H1 (cell line): ENCODE data around the gene TM4SF1. TPM values are rescaled to one million over a fixed set of nuclear protein-coding genes. Genes with fewer than 3 reads are reported as not detected.

Experiments used
- CTCF ChIA-PET: fragments of 300-600 bp; sonication (Branson Sonifier 250); formaldehyde crosslinking; loops from one replicate; lab custom pipeline; 2021; ENCODE audit not compliant: partially characterized antibody; lab: Charles Lee
- POLR2A ChIA-PET: fragments of 300-600 bp; sonication (Branson Sonifier 250); formaldehyde crosslinking; loops from one replicate; lab custom pipeline; 2021; ENCODE audit warnings: inconsistent platforms; ENCODE audit not compliant: partially characterized antibody; lab: Charles Lee
- DNase-seq, 2 experiments: peaks; one replicate each; pipeline versions ENCODE4 v3.0.0 to v3.0.0-alpha.2; 2010 to 2022; ENCODE audit warnings: low spot score in 2 of 2, low read depth in 1 of 2, mixed read lengths in 1 of 2
- FAIRE-seq: peaks from 2 replicates; lab custom pipeline; 2011; peaks lifted over from hg19 to GRCh38; lab: Jason Lieb, UNC
- H2AFZ ChIP-seq: 2 replicates; pipeline ENCODE4 v1.8.1; 2012; ENCODE audit warnings: low read length, inconsistent platforms
- H2AK5ac ChIP-seq: 2 replicates; pipeline ENCODE4 v1.6.1; 2013; ENCODE audit warnings: low read depth, low read length
- H2BK120ac ChIP-seq: replicated peaks from 2 replicates; pipeline ENCODE3; 2013; ENCODE audit warnings: low read depth, low read length, inconsistent platforms
- H2BK12ac ChIP-seq: 2 replicates; pipeline ENCODE4 v1.6.1; 2013; ENCODE audit warnings: low read depth, low read length
- H2BK15ac ChIP-seq: 2 replicates; pipeline ENCODE4 v1.6.1; 2013; ENCODE audit warnings: low read length
- H2BK20ac ChIP-seq: 2 replicates; pipeline ENCODE4 v1.6.1; 2013; ENCODE audit warnings: low read length
- H2BK5ac ChIP-seq: 2 replicates; pipeline ENCODE4 v1.6.1; 2013; ENCODE audit warnings: low read depth, low read length
- H3K14ac ChIP-seq: 2 replicates; pipeline ENCODE4 v1.6.1; 2013; ENCODE audit warnings: inconsistent platforms; ENCODE audit not compliant: insufficient read length
- H3K18ac ChIP-seq: 2 replicates; pipeline ENCODE4 v1.6.1; 2013; ENCODE audit warnings: low read length; ENCODE audit errors: extremely low read depth
- H3K23ac ChIP-seq: 2 replicates; pipeline ENCODE4 v1.6.1; 2013; ENCODE audit warnings: inconsistent platforms; ENCODE audit not compliant: insufficient read length
- H3K23me2 ChIP-seq: 2 replicates; pipeline ENCODE4 v1.6.1; 2013; ENCODE audit warnings: low read depth, low read length
- H3K27ac ChIP-seq: 2 replicates; pipeline ENCODE4 v1.6.1; 2011; ENCODE audit warnings: low read depth, low read length, inconsistent platforms
- H3K27me3 ChIP-seq, 4 experiments: replicated peaks in 1 of 4; 1 replicate in 1 of 4; 2 replicates in 3 of 4; pipeline versions ENCODE4 v1.6.1 to v1.8.1; 2011 to 2013; ENCODE audit warnings: low read length in 3 of 4, mild to moderate bottlenecking in 3 of 4, inconsistent platforms in 2 of 4, mixed read lengths in 2 of 4, moderate library complexity in 1 of 4; ENCODE audit not compliant: control insufficient read depth in 3 of 4, insufficient read depth in 3 of 4; ENCODE audit errors: extremely low read depth in 1 of 4
- H3K36me3 ChIP-seq, 4 experiments: 2 replicates each; pipeline versions ENCODE4 v1.6.1 to v1.8.1; 2011 to 2013; ENCODE audit warnings: mild to moderate bottlenecking in 4 of 4, low read length in 3 of 4, moderate library complexity in 2 of 4, control low read depth in 1 of 4, inconsistent platforms in 1 of 4; ENCODE audit not compliant: insufficient read depth in 4 of 4, control insufficient read depth in 2 of 4
- H3K4ac ChIP-seq: replicated peaks from 2 replicates; pipeline ENCODE3; 2013; ENCODE audit warnings: low read length, low read depth, mixed read lengths, inconsistent platforms; ENCODE audit not compliant: insufficient read length
- H3K4me1 ChIP-seq, 4 experiments: replicated peaks in 1 of 4; 1 replicate in 1 of 4; 2 replicates in 3 of 4; pipeline versions ENCODE4 v1.6.1 to v1.8.1; 2011 to 2013; ENCODE audit warnings: low read length in 3 of 4, inconsistent platforms in 2 of 4, mixed read lengths in 1 of 4; ENCODE audit not compliant: insufficient read depth in 4 of 4, control insufficient read depth in 3 of 4
- H3K4me2 ChIP-seq, 2 experiments: 2 replicates each; pipeline versions ENCODE4 v1.6.1 to v1.8.1; 2011 to 2013; ENCODE audit warnings: low read depth in 2 of 2, low read length in 2 of 2, control low read depth in 1 of 2, inconsistent platforms in 1 of 2, mild to moderate bottlenecking in 1 of 2; ENCODE audit not compliant: insufficient read depth in 1 of 2
- H3K4me3 ChIP-seq, 4 experiments: fragments of 200-600, 300-600 bp in 1 of 4; sonication (generic), shearing (Covaris generic), sonication (Bioruptor Twin) in 1 of 4; 2 replicates each; pipeline versions ENCODE4 v1.5.1 to v1.8.1; 2011 to 2016; ENCODE audit warnings: low read length in 4 of 4, low read depth in 3 of 4, control low read depth in 2 of 4, inconsistent platforms in 2 of 4, mild to moderate bottlenecking in 2 of 4, mixed read lengths in 1 of 4, moderate library complexity in 1 of 4; ENCODE audit not compliant: insufficient read depth in 2 of 4; ENCODE audit errors: extremely low read depth in 1 of 4
- H3K56ac ChIP-seq: replicated peaks from 2 replicates; pipeline ENCODE3; 2013; ENCODE audit warnings: low read depth, mild to moderate bottlenecking, mixed read lengths, low read length, inconsistent platforms; ENCODE audit not compliant: insufficient read length
- H3K79me1 ChIP-seq: 2 replicates; pipeline ENCODE4 v1.6.1; 2013; ENCODE audit warnings: low read depth, low read length, control low read depth
- H3K79me2 ChIP-seq, 2 experiments: 2 replicates each; pipeline versions ENCODE4 v1.6.1 to v1.8.1; 2012 to 2013; ENCODE audit warnings: low read length in 2 of 2, mild to moderate bottlenecking in 2 of 2, inconsistent platforms in 1 of 2; ENCODE audit not compliant: insufficient read depth in 2 of 2, control insufficient read depth in 1 of 2
- H3K9ac ChIP-seq, 4 experiments: replicated peaks in 1 of 4; 1 replicate in 1 of 4; 2 replicates in 3 of 4; pipeline versions ENCODE4 v1.6.1 to v1.8.1; 2011 to 2013; ENCODE audit warnings: low read depth in 3 of 4, low read length in 3 of 4, control low read depth in 2 of 4, mild to moderate bottlenecking in 2 of 4, moderate library complexity in 2 of 4, inconsistent platforms in 1 of 4; ENCODE audit errors: extremely low read depth in 1 of 4
- H3K9me3 ChIP-seq, 2 experiments: 2 replicates each; pipeline versions ENCODE4 v1.6.1 to v1.8.1; 2012 to 2013; ENCODE audit warnings: mild to moderate bottlenecking in 2 of 2, moderate library complexity in 2 of 2, control low read depth in 1 of 2, inconsistent platforms in 1 of 2, low read depth in 1 of 2, low read length in 1 of 2, mixed read lengths in 1 of 2; ENCODE audit not compliant: insufficient read depth in 2 of 2
- H4K20me1 ChIP-seq, 2 experiments: replicated peaks in 1 of 2; 2 replicates each; pipeline versions ENCODE3 to v1.8.1; 2011 to 2013; ENCODE audit warnings: inconsistent platforms in 2 of 2, low read length in 2 of 2, mild to moderate bottlenecking in 1 of 2; ENCODE audit not compliant: insufficient read depth in 2 of 2, control insufficient read depth in 1 of 2
- H4K5ac ChIP-seq: 2 replicates; pipeline ENCODE4 v1.6.1; 2013; ENCODE audit warnings: low read length, low read depth, mixed read lengths, inconsistent platforms; ENCODE audit not compliant: insufficient read length
- H4K8ac ChIP-seq: 2 replicates; pipeline ENCODE4 v1.8.0; 2013; ENCODE audit warnings: mild to moderate bottlenecking, moderate library complexity, low read length, inconsistent platforms; ENCODE audit not compliant: insufficient read depth; ENCODE audit errors: extremely low read depth
- H4K91ac ChIP-seq: replicated peaks from 2 replicates; pipeline ENCODE3; 2013; ENCODE audit warnings: low read length, mixed read lengths, inconsistent platforms; ENCODE audit not compliant: insufficient read length
- ASH2L ChIP-seq: fragments of 200-600, 300-600 bp; sonication (generic); IDR thresholded peaks from one replicate; pipeline ENCODE4 v1.7.1; 2017; ENCODE audit warnings: low read length
- BACH1 ChIP-seq: IDR thresholded peaks from 2 replicates; pipeline ENCODE4 v1.6.1; 2012; ENCODE audit warnings: low read length, improper control_type of control experiment
- E2F6 ChIP-seq: IDR thresholded peaks from 2 replicates; pipeline ENCODE4 v1.6.1; 2012; ENCODE audit warnings: inconsistent platforms
- JUND ChIP-seq: IDR thresholded peaks from 2 replicates; pipeline ENCODE4 v1.6.1; 2011; ENCODE audit warnings: mild to moderate bottlenecking, improper control_type of control experiment, low read length
- KDM4A ChIP-seq: IDR thresholded peaks from one replicate; pipeline ENCODE4 v1.7.1; 2012; ENCODE audit warnings: low read depth, mild to moderate bottlenecking, moderate library complexity, low read length, inconsistent platforms; ENCODE audit not compliant: severe bottlenecking
- POU5F1 ChIP-seq: IDR thresholded peaks from 2 replicates; pipeline ENCODE4 v1.6.1; 2011; ENCODE audit warnings: low read depth, mild to moderate bottlenecking, low read length, moderate library complexity
- RFX5 ChIP-seq: IDR thresholded peaks from 2 replicates; pipeline ENCODE4 v1.6.1; 2011; ENCODE audit warnings: low read depth, low read length, improper control_type of control experiment, borderline replicate concordance
- SIRT6 ChIP-seq: IDR thresholded peaks from one replicate; pipeline ENCODE4 v1.7.1; 2012; ENCODE audit warnings: low read length, inconsistent platforms
- SP1 ChIP-seq: IDR thresholded peaks from 2 replicates; pipeline ENCODE4 v1.6.1; 2011; ENCODE audit warnings: low read depth, low read length
- SP4 ChIP-seq: IDR thresholded peaks from 2 replicates; pipeline ENCODE4 v1.6.1; 2012; ENCODE audit warnings: low read length, inconsistent platforms
- SRF ChIP-seq: IDR thresholded peaks from 2 replicates; pipeline ENCODE4 v1.6.1; 2011; ENCODE audit warnings: mild to moderate bottlenecking, low read depth, low read length, moderate library complexity
- TAF7 ChIP-seq: optimal IDR thresholded peaks from 2 replicates; pipeline ENCODE3; 2011; ENCODE audit warnings: low read depth, mild to moderate bottlenecking, inconsistent platforms, low read length, moderate library complexity, borderline replicate concordance
- WGBS, 2 experiments: shearing (Covaris generic) in 1 of 2; methylation state at CpG; one replicate each; pipeline versions ENCODE4 v1.1.6 to v1.1.7; 2013 to 2015; ENCODE audit warnings: low lambda C conversion rate in 2 of 2, mixed read lengths in 2 of 2, inconsistent platforms in 1 of 2, low coverage in 1 of 2, missing lambda C conversion rate in 1 of 2; ENCODE audit not compliant: insufficient replicate concordance in 2 of 2, insufficient coverage in 1 of 2, insufficient read length in 1 of 2; ENCODE audit errors: extremely low coverage in 1 of 2, missing lambda C conversion rate in 1 of 2; 5-methylcytosine and 5-hydroxymethylcytosine counted together
- polyA plus RNA-seq, 7 experiments: library from polyadenylated mRNA; depleted of rRNA in 3 of 7; stranded (reverse) in 5 of 7; unstranded in 2 of 7; fragments of >200 nt in 5 of 7; fragments of 200-250 nt in 2 of 7; gene quantifications; 1 replicate in 5 of 7; 2 replicates in 1 of 7; 4 replicates in 1 of 7; pipeline versions ENCODE4 v1.2.1 to v1.2.3, GENCODE V29; 2011 to 2013; ENCODE audit warnings: missing spikeins in 2 of 7, mixed read lengths in 2 of 7
- total RNA-seq: library from RNA; stranded (reverse); fragmentation: NEBNext Ultra II Directional; extraction: Animal tissue kit (Norgen Biotek cat#: 25700); gene quantifications from 2 replicates; pipeline ENCODE4 v1.2.1, GENCODE V29; 2021

TM4SF1 gene
- total and polyA plus RNA-seq, 2 of the 8 experiments (the other 6 are each of a cell fraction or from before 2014, with no cell fraction given): 0.26 to 1.3 TPM

GRCh38 chr3:149388001-149388440, 10.6 kb upstream of the TM4SF1 start:
- Histone ChIP-seq H2BK5ac (no peak overlapping the region), H3K4ac (no peak overlapping the region), H4K5ac (no peak overlapping the region), H3K36me3 (no peaks in the 10 kb centered on the region), H3K4me3 (no peak overlapping the region), H4K8ac (no peak overlapping the region), H3K23ac (no peak overlapping the region), H3K4me2 (no peak overlapping the region), H3K27me3 (no peaks in the 10 kb centered on the region), H3K79me1 (no peaks in the 10 kb centered on the region), H3K4me1 (no peaks in the 10 kb centered on the region), H3K23me2 (no peaks in the 10 kb centered on the region), H4K20me1 (no peaks in the 10 kb centered on the region), H3K14ac (no peak overlapping the region), H3K27ac (no peak overlapping the region), H2AFZ (no peak overlapping the region), H3K56ac (no peak overlapping the region), H2BK120ac (no peak overlapping the region), H2BK20ac (no peak overlapping the region), H3K79me2 (no peaks in the 10 kb centered on the region), H2BK15ac (no peak overlapping the region), H3K9ac (no peak overlapping the region), H2BK12ac (no peak overlapping the region), H3K9me3 (no peaks in the 10 kb centered on the region), H2AK5ac (no peak overlapping the region), H3K18ac (no peak overlapping the region), H4K91ac (no peak overlapping the region)
- WGBS, 2 experiments: 78% methylated on average over 8 of the region's 8 CpGs; no CpG with 5 or more reads in 1 of the 2 experiments
- TF ChIP-seq SRF (no peak), BACH1 (no peak), TAF7 (no peak), JUND (no peak), SP1 (no peak), RFX5 (no peak), POU5F1 (no peak), SP4 (no peak), SIRT6 (no peak), KDM4A (no peak), ASH2L (no peak), E2F6 (no peak)
- no peak for DNase-seq
- FAIRE-seq: no peak
- ChIA-PET CTCF (interaction anchor here (1.2 kb wide), 2 partner anchors 25 to 35 kb away, joined by 3 to 4 read pairs; no protein-coding TSS in a partner anchor), POLR2A (no interaction called here)
